Chondrocyte (in vitro differentiated cells): ENCODE results near the gene FAM167B. TPM values are rescaled to one million over a fixed set of nuclear protein-coding genes. Genes with fewer than 3 reads are reported as not detected.

ENCODE experiments used
- DNase-seq: peaks from one replicate; pipeline ENCODE4 v3.0.0; 2021; ENCODE audit warnings: mixed read lengths, low spot score
- H3K27ac Mint-ChIP-seq: one replicate; pipeline ENCODE4 v1.8.0; 2021; ENCODE audit warnings: mild to moderate bottlenecking, moderate library complexity, mixed read lengths; ENCODE audit not compliant: unreplicated experiment
- H3K27me3 Mint-ChIP-seq: 2 replicates; pipeline ENCODE4 v1.8.0; 2021; ENCODE audit warnings: low read depth, mixed read lengths
- H3K36me3 Mint-ChIP-seq: 2 replicates; pipeline ENCODE4 v1.8.0; 2021; ENCODE audit warnings: low read depth, mixed read lengths
- H3K4me1 Mint-ChIP-seq: 2 replicates; pipeline ENCODE4 v1.8.0; 2021; ENCODE audit warnings: low read depth, mild to moderate bottlenecking, mixed read lengths
- H3K4me3 Mint-ChIP-seq: one replicate; pipeline ENCODE4 v1.8.0; 2021; ENCODE audit warnings: mild to moderate bottlenecking, moderate library complexity, mixed read lengths; ENCODE audit not compliant: unreplicated experiment
- H3K9me3 Mint-ChIP-seq: 2 replicates; pipeline ENCODE4 v1.8.0; 2021; ENCODE audit warnings: low read depth, mixed read lengths
- CTCF ChIP-seq: fragments of 200-600 bp; sonication (generic); IDR thresholded peaks from 2 replicates; pipeline ENCODE4 v1.5.0; 2021; ENCODE audit warnings: antibody characterized with exemption, mild to moderate bottlenecking, moderate library complexity
- total RNA-seq: library from RNA; stranded (reverse); gene quantifications from 3 replicates; pipeline ENCODE4 v1.2.1, GENCODE V29; 2021

The FAM167B gene
- total RNA-seq, 1 donor from 2014 or later, result 2.9 TPM

GRCh38 chr1:32269744-32270143 lies 22.7 kb downstream of the FAM167B start:
- H3K9me3 Mint-ChIP-seq, result no peaks in the 10 kb centered on the region
- peaks cover 7% of the 10 kb centered on the region for H3K27me3 Mint-ChIP-seq
- H3K27ac Mint-ChIP-seq, result no peak overlapping the region
- H3K4me1 Mint-ChIP-seq, result peaks cover 14% of the 10 kb centered on the region
- TF ChIP-seq CTCF, result no peak
- no peak for DNase-seq
- no peak overlapping the region for H3K4me3 Mint-ChIP-seq
- H3K36me3 Mint-ChIP-seq, result no peaks in the 10 kb centered on the region

GRCh38 chr1:32272557-32273390 lies 25.8 kb downstream of the FAM167B start:
- H3K27ac Mint-ChIP-seq, result no peak overlapping the region
- H3K4me3 Mint-ChIP-seq, result no peak overlapping the region
- no peaks in the 10 kb centered on the region for H3K36me3 Mint-ChIP-seq
- peaks cover 5% of the 10 kb centered on the region for H3K4me1 Mint-ChIP-seq
- DNase-seq, result no peak
- H3K27me3 Mint-ChIP-seq, result peaks cover 12% of the 10 kb centered on the region
- H3K9me3 Mint-ChIP-seq, result no peaks in the 10 kb centered on the region
- no peak for TF ChIP-seq CTCF

- Mint-ChIP-seq H3K4me3 (no peak overlapping the region), H3K9me3 (no peaks in the 10 kb centered on the region), H3K36me3 (no peaks in the 10 kb centered on the region), H3K27me3 (peaks cover 15% of the 10 kb centered on the region), H3K4me1 (peaks cover 5% of the 10 kb centered on the region), H3K27ac (no peak overlapping the region)
- TF ChIP-seq CTCF, result no peak
- DNase-seq, result no peak
These were observed 26.6 kb downstream of the FAM167B start for GRCh38 chr1:32273391-32274208.

GRCh38 chr1:32274646-32275340 lies 27.8 kb downstream of the FAM167B start:
- DNase-seq, result no peak
- TF ChIP-seq CTCF, result no peak
- Mint-ChIP-seq H3K36me3 (no peaks in the 10 kb centered on the region), H3K27ac (no peak overlapping the region), H3K27me3 (peaks cover 19% of the 10 kb centered on the region), H3K4me3 (no peak overlapping the region), H3K9me3 (no peaks in the 10 kb centered on the region), H3K4me1 (peaks cover 5% of the 10 kb centered on the region)

- H3K9me3 Mint-ChIP-seq, result no peaks in the 10 kb centered on the region
- H3K36me3 Mint-ChIP-seq, result no peaks in the 10 kb centered on the region
- no peak for TF ChIP-seq CTCF
- H3K4me1 Mint-ChIP-seq, result peaks cover 5% of the 10 kb centered on the region
- DNase-seq, result no peak
- H3K27me3 Mint-ChIP-seq, result peaks cover 19% of the 10 kb centered on the region
- no peak overlapping the region for H3K27ac Mint-ChIP-seq
- no peak overlapping the region for H3K4me3 Mint-ChIP-seq
These were observed 28.4 kb downstream of the FAM167B start for GRCh38 chr1:32275424-32275823.
